Lung (tissue), 12 donors: ENCODE measurements around the gene CDC5L. TPM values are rescaled to one million over a fixed set of nuclear protein-coding genes. Genes with fewer than 3 reads are reported as not detected.

Source experiments
- ATAC-seq: fragments of 200-7000 bp; cut with Tn5 transposase; one replicate; pipeline ENCODE4 v1.9.1; 2020; ENCODE audit warnings: moderate number of reproducible peaks; ENCODE audit not compliant: insufficient read depth, low FRiP score
- DNase-seq, 3 donors: peaks; one replicate each; pipeline ENCODE4 v3.0.0-alpha.2; 2013 to 2017
- H3K27ac ChIP-seq, 2 donors: one replicate each; pipeline ENCODE4 v1.5.1; 2013; ENCODE audit warnings: mild to moderate bottlenecking in 2 of 2, moderate library complexity in 2 of 2, control low read depth in 1 of 2, inconsistent platforms in 1 of 2, low read depth in 1 of 2, low read length in 1 of 2
- H3K27me3 ChIP-seq, 3 donors: one replicate each; pipeline ENCODE4 v1.5.1; 2013; ENCODE audit warnings: low read length in 2 of 3; ENCODE audit not compliant: control insufficient read depth in 3 of 3, insufficient read depth in 3 of 3
- H3K36me3 ChIP-seq, 4 donors: one replicate each; pipeline ENCODE4 v1.5.1; 2013; ENCODE audit warnings: low read length in 4 of 4, mild to moderate bottlenecking in 1 of 4, moderate library complexity in 1 of 4; ENCODE audit not compliant: control insufficient read depth in 4 of 4, insufficient read depth in 4 of 4
- H3K4me1 ChIP-seq, 5 donors: one replicate each; pipeline ENCODE4 v1.5.1; 2013; ENCODE audit warnings: low read length in 5 of 5, mild to moderate bottlenecking in 2 of 5, moderate library complexity in 1 of 5; ENCODE audit not compliant: control insufficient read depth in 5 of 5, insufficient read depth in 5 of 5
- H3K4me3 ChIP-seq: one replicate; pipeline ENCODE4 v1.5.1; 2013; ENCODE audit warnings: mild to moderate bottlenecking, control low read depth, moderate library complexity
- H3K9ac ChIP-seq, 2 donors: one replicate each; pipeline ENCODE4 v1.5.1; 2013; ENCODE audit warnings: low read length in 2 of 2, control low read depth in 1 of 2; ENCODE audit not compliant: insufficient read depth in 1 of 2
- H3K9me3 ChIP-seq, 4 donors: one replicate each; pipeline ENCODE4 v1.5.1; 2013; ENCODE audit warnings: low read length in 3 of 4, mild to moderate bottlenecking in 1 of 4, moderate library complexity in 1 of 4; ENCODE audit not compliant: control insufficient read depth in 4 of 4, insufficient read depth in 3 of 4
- CTCF ChIP-seq: IDR thresholded peaks from 2 replicates; pipeline ENCODE4 v1.5.1; 2012; ENCODE audit warnings: mild to moderate bottlenecking; ENCODE audit errors: control extremely low read depth, extremely low read depth
- WGBS, 2 donors: extraction: QIAGEN DNeasy Blood & Tissue Kit; methylation state at CpG; one replicate each; pipeline ENCODE4 v1.1.7; 2013; 5-methylcytosine and 5-hydroxymethylcytosine counted together
- polyA plus RNA-seq, 2 donors: library from polyadenylated mRNA; stranded (reverse); fragments of 200-250 nt; gene quantifications; one replicate each; pipeline ENCODE4 v1.2.1, GENCODE V29; 2013
- total RNA-seq, 2 donors: library from RNA; depleted of rRNA in 1 of 2; stranded (reverse); fragments of >200 nt in 1 of 2; gene quantifications; one replicate each; pipeline ENCODE4 v1.2.1, GENCODE V29; 2014 to 2021
- donor health status: control.
- donor health status: control.
- donor health status: Bipolar disorder and iron deficiency.
- donor health status: healthy.
- donor health status: DM: yes; HTN: yes; CAD: no.

The CDC5L gene
- total and polyA plus RNA-seq, 4 donors: 5.1 to 26.8 (median 11.3) TPM

DNA sequence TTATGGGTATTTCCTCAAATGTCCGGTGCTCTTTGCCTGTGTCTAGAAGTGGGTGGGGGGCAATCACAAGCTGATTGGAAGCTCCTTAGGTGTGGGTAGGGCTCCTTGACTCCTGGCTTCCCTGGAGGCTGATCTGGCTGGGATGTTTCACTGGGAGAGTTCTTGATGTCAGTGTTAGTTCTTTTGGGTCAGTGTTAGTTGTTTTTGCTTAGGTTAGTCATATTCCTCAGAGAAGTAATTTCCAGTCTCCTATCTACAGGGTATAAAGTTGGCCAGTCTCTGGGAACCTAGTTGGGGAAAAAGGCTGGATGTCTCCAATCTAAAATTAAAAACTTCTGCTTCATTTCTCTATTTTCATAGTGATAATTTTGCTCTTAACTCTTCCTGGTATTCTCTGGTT is 23.6 kb downstream of the CDC5L start:
- no peak overlapping the region for H3K9ac ChIP-seq
- WGBS, 2 donors: 73 to 85% methylated on average over 1 of the region's 1 CpG
- no peak overlapping the region for H3K27ac ChIP-seq
- H3K4me3 ChIP-seq: no peak overlapping the region
- ATAC-seq (no peak), DNase-seq (no peak)
- no peaks in the 10 kb centered on the region for H3K27me3 ChIP-seq
- TF ChIP-seq CTCF: no peak
- peaks cover 23 to 56% (median 43%) of the 10 kb centered on the region in 4 donors for H3K36me3 ChIP-seq
- no peaks in the 10 kb centered on the region for H3K9me3 ChIP-seq
- peaks cover 0 to 3% (median 0%) of the 10 kb centered on the region in 5 donors for H3K4me1 ChIP-seq

DNA sequence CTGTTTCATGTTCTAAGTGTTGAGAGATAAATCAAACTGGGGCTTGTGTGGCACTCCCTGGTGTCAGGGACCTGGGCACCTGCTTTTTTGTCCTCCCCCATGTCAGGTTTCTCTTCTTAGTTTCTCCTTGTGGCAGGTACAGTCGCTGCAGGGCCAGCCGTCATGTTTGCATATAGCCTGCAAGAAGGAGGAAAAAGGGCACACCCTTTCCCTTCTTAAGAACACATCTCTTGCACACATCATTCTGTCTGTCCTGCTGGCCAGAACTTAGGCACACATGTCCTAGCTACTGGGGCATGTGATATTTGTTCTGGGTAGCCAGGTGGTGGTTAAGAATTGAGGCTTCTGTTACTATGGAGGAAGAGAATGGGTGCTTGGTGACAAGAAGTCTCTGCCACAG is 27.9 kb downstream of the CDC5L start:
- Histone ChIP-seq H3K4me3 (no peak overlapping the region), H3K9me3 (no peaks in the 10 kb centered on the region), H3K36me3 (peaks cover 20 to 44% (median 25%) of the 10 kb centered on the region in 4 donors), H3K27me3 (no peaks in the 10 kb centered on the region), H3K9ac (no peak overlapping the region), H3K4me1 (peaks cover 0 to 2% (median 0%) of the 10 kb centered on the region in 5 donors), H3K27ac (no peak overlapping the region)
- ATAC-seq (no peak), DNase-seq (no peak)
- no peak for TF ChIP-seq CTCF
- 81 to 86% methylated on average over 2 of the region's 2 CpGs for WGBS, 2 donors

GRCh38 chr6:44415873-44416502 is 28.5 kb downstream of the CDC5L start:
- peaks cover 22 to 41% (median 30%) of the 10 kb centered on the region in 4 donors for H3K36me3 ChIP-seq
- no peak for TF ChIP-seq CTCF
- DNase-seq: no peak
- WGBS, 2 donors: 94 to 99% methylated on average over 1 of the region's 1 CpG
- no peak overlapping the region for H3K9ac ChIP-seq
- no peak overlapping the region for H3K4me3 ChIP-seq
- H3K27ac ChIP-seq: peak overlapping the region in 1 of 2 donors; percentile 33
- H3K4me1 ChIP-seq: peaks cover 0 to 2% (median 0%) of the 10 kb centered on the region in 5 donors
- peak; percentile 47 for ATAC-seq
- H3K9me3 ChIP-seq: no peaks in the 10 kb centered on the region
- H3K27me3 ChIP-seq: no peaks in the 10 kb centered on the region

GRCh38 chr6:44422531-44422930 is 35.0 kb downstream of the CDC5L start:
- Histone ChIP-seq H3K9me3 (no peaks in the 10 kb centered on the region), H3K27ac (no peak overlapping the region), H3K9ac (no peak overlapping the region), H3K36me3 (peaks cover 14 to 36% (median 29%) of the 10 kb centered on the region in 4 donors), H3K27me3 (no peaks in the 10 kb centered on the region), H3K4me1 (no peaks in the 10 kb centered on the region), H3K4me3 (no peak overlapping the region)
- DNase-seq (peak in 1 of 3 donors; percentile 19), ATAC-seq (no peak)
- TF ChIP-seq CTCF: no peak
- WGBS, 2 donors: 76 to 97% methylated on average over 5 of the region's 5 CpGs
